ENCODE data around the gene IFNK.
A peak's percentile ranks its signal among the peaks of the same experiment; 100 is the strongest.

Gene IFNK

GRCh38 chr9:27528076-27528885 is 4.2 kb downstream of the IFNK start:
- TF ChIP-seq CTCF (IDR thresholded peaks at IDR 0.05; ENCODE audit: insufficient read depth, low read length, missing control alignments), result no peak
- ChIA-PET CTCF (interaction anchor here (1.2 to 6.5 kb wide), 3 partner anchors 18 to 196 kb away, joined by 4 to 89 read pairs (median 5); no protein-coding TSS in a partner anchor), POLR2A (interaction anchor here (1.1 kb wide), 1 partner anchor 8 kb away, joined by 3 read pairs; no protein-coding TSS in a partner anchor)
- DNase-seq (ENCODE audit: low read depth, low spot score), result no peak
- H3K4me3 ChIP-seq (ENCODE audit: low read depth, low read length), result peak overlapping the region; percentile 56

- no peak for DNase-seq (ENCODE audit: low read depth, low spot score)
- H3K4me3 ChIP-seq (ENCODE audit: low read depth, low read length), result peak overlapping the region; percentile 56
- ChIA-PET POLR2A (no interaction called here), CTCF (interaction anchor here (0.8 to 6.5 kb wide), 10 partner anchors 9 to 196 kb away, joined by 3 to 89 read pairs (median 8); no protein-coding TSS in a partner anchor)
- TF ChIP-seq CTCF (IDR thresholded peaks at IDR 0.05; ENCODE audit: insufficient read depth, low read length, missing control alignments), result no peak
Measured at GRCh38 chr9:27528886-27529315, 4.8 kb downstream of the IFNK start.

- CTCF ChIA-PET, result interaction anchor here (0.8 to 6.5 kb wide), 13 partner anchors 9 to 197 kb away, joined by 3 to 89 read pairs (median 6); no protein-coding TSS in a partner anchor
- POLR2A ChIA-PET, result no interaction called here
- peak within 1 kb of the TSS; percentile 56 for H3K4me3 ChIP-seq (ENCODE audit: low read depth, low read length)
- no peak for DNase-seq (ENCODE audit: low read depth, low spot score)
- TF ChIP-seq CTCF (IDR thresholded peaks at IDR 0.05; ENCODE audit: insufficient read depth, low read length, missing control alignments), result peak; percentile 85
Measured at GRCh38 chr9:27529316-27530278, 5.5 kb downstream of the IFNK start, which contains the start of gene MOB3B. TSS of gene MOB3B (minus strand) at chr9:27529814. CDS start at chr9:27455550, 74,264 bp downstream.

GRCh38 chr9:27530915-27531755 is 7.0 kb downstream of the IFNK start:
- H3K4me3 ChIP-seq (ENCODE audit: low read depth, low read length), result no peak overlapping the region
- TF ChIP-seq CTCF (IDR thresholded peaks at IDR 0.05; ENCODE audit: insufficient read depth, low read length, missing control alignments), result no peak
- CTCF ChIA-PET, result interaction anchor here (1.7 to 6.5 kb wide), 7 partner anchors 11 to 198 kb away, joined by 4 to 89 read pairs (median 14); no protein-coding TSS in a partner anchor
- no peak for DNase-seq (ENCODE audit: low read depth, low spot score)
- POLR2A ChIA-PET, result no interaction called here

GRCh38 chr9:27532046-27532445 is 8.0 kb downstream of the IFNK start:
- H3K4me3 ChIP-seq (ENCODE audit: low read depth, low read length), result no peak overlapping the region
- POLR2A ChIA-PET, result no interaction called here
- CTCF ChIA-PET, result interaction anchor here (0.6 to 6.5 kb wide), 4 partner anchors 10 to 286 kb away, joined by 4 to 89 read pairs (median 32); no protein-coding TSS in a partner anchor
- TF ChIP-seq CTCF (IDR thresholded peaks at IDR 0.05; ENCODE audit: insufficient read depth, low read length, missing control alignments), result no peak
- DNase-seq (ENCODE audit: low read depth, low spot score), result no peak
